Suprapubic skin (tissue), 3 donors: ENCODE results near the gene PRKAG2.

Experiments used
- CTCF ChIP-seq, 2 donors: fragments of 200-600 bp in 1 of 2; fragments of 450-650 bp in 1 of 2; sonication (generic) in 1 of 2; IDR thresholded peaks; one replicate each; pipeline ENCODE4 v1.5.1; 2016 to 2019; ENCODE audit warnings: antibody characterized with exemption in 2 of 2, mild to moderate bottlenecking in 1 of 2, moderate library complexity in 1 of 2
- EP300 ChIP-seq: sonication (generic); formaldehyde crosslinking; IDR thresholded peaks from one replicate; pipeline ENCODE4 v1.6.1; 2017; ENCODE audit warnings: antibody characterized with exemption
- POLR2A ChIP-seq, 2 donors: fragments of 450-650 bp; IDR thresholded peaks; one replicate each; pipeline ENCODE4 v1.6.1; 2017; ENCODE audit warnings: antibody characterized with exemption in 2 of 2, mild to moderate bottlenecking in 2 of 2, moderate library complexity in 2 of 2

- no peak for TF ChIP-seq POLR2A (IDR thresholded peaks at IDR 0.05)
- TF ChIP-seq CTCF (IDR thresholded peaks at IDR 0.05), result no peak
- TF ChIP-seq EP300, result no peak
These were observed 247.9 kb downstream of the PRKAG2 start for GRCh38 chr7:151628846-151629604.
